Neural cell (in vitro differentiated cells): ENCODE results near the gene PRPSAP1.

Experiments
- EP300 ChIP-seq: fragments of 450-650 bp; conservative IDR thresholded peaks from 2 replicates; pipeline ENCODE4 v1.6.1; 2014; ENCODE audit warnings: antibody characterized with exemption, mild to moderate bottlenecking, moderate library complexity; ENCODE audit not compliant: poor library complexity, severe bottlenecking
- REST ChIP-seq: IDR thresholded peaks from 2 replicates; pipeline ENCODE4 v1.6.1; 2012; ENCODE audit warnings: borderline replicate concordance
- SMC3 ChIP-seq: fragments of 450-650 bp; conservative IDR thresholded peaks from 2 replicates; pipeline ENCODE4 v1.6.1; 2014; ENCODE audit warnings: antibody characterized with exemption, mild to moderate bottlenecking, moderate library complexity; ENCODE audit not compliant: poor library complexity
- TF ChIP-seq, protein P1 (sequence below): fragments of 450-650 bp; IDR thresholded peaks from 2 replicates; pipeline ENCODE4 v1.5.1; 2014; ENCODE audit warnings: antibody characterized with exemption, mild to moderate bottlenecking, moderate library complexity; ENCODE audit not compliant: poor library complexity, severe bottlenecking

DNA sequence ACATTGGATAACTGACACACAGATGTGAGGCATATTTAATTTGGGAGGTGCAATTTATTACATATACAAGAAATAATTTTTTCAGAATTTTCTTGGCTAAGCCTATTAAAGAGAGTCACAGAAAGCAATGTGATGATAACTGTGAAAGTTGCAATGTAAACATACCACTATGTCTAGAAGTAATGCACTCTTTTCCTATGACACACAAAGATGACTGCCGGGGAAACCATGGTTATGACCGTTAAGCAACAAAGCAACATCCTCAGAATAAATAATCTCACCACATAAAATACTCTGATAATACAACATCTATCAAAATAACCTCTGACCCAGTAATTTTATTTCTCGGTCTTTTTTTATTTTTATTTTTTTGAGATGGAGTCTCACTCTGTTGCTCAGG lies 35.1 kb downstream of the PRPSAP1 start:
- TF ChIP-seq SMC3 (no peak), EP300 (no peak), REST (no peak)
- TF ChIP-seq, protein P1, sequence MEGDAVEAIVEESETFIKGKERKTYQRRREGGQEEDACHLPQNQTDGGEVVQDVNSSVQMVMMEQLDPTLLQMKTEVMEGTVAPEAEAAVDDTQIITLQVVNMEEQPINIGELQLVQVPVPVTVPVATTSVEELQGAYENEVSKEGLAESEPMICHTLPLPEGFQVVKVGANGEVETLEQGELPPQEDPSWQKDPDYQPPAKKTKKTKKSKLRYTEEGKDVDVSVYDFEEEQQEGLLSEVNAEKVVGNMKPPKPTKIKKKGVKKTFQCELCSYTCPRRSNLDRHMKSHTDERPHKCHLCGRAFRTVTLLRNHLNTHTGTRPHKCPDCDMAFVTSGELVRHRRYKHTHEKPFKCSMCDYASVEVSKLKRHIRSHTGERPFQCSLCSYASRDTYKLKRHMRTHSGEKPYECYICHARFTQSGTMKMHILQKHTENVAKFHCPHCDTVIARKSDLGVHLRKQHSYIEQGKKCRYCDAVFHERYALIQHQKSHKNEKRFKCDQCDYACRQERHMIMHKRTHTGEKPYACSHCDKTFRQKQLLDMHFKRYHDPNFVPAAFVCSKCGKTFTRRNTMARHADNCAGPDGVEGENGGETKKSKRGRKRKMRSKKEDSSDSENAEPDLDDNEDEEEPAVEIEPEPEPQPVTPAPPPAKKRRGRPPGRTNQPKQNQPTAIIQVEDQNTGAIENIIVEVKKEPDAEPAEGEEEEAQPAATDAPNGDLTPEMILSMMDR, result no peak
